ENCODE results near the gene NOL3. TPM values are rescaled to one million over a fixed set of nuclear protein-coding genes. Genes with fewer than 3 reads are reported as not detected.

NOL3 gene
- total RNA-seq, 2 experiments from 2014 or later, result 35.6 to 36.7 TPM

DNA sequence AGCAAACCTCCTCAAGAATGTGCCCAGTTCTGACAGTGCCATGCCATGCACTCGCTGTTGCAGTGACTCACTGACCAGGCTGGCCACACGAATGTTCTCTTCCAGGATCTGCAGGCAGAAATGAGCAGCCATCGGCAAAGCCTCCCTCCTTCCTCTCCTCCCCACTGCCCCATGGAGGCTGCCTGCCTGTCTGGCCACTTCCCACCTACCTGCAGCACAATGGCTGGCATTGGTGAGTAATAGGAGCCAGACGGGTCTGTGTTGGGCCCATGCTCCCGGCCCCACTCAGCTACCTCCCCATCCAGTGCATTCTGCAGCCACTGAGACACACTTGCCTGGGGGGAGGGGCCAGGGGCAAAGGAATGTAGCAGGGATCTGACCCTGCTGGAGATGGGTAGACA lies 16.2 kb downstream of the NOL3 start:
- H3K9me3 Mint-ChIP-seq, result no peaks in the 10 kb centered on the region
- peaks cover 21% of the 10 kb centered on the region for H3K4me1 Mint-ChIP-seq
- H3K36me3 Mint-ChIP-seq (ENCODE audit: low read depth), result no peaks in the 10 kb centered on the region
- no peak for DNase-seq
- no peak overlapping the region for H3K4me3 Mint-ChIP-seq
- H3K27me3 Mint-ChIP-seq, result peaks cover 8% of the 10 kb centered on the region
- no peak overlapping the region for H3K27ac Mint-ChIP-seq
- ChIA-PET CTCF (interaction anchor here (1.1 to 2.2 kb wide), 3 partner anchors 11 to 230 kb away, joined by 3 to 8 read pairs (median 8); no protein-coding TSS in a partner anchor), POLR2A (interaction anchor here (1.1 to 6.6 kb wide), 3 partner anchors 26 to 173 kb away, joined by 3 to 59 read pairs (median 3); partner anchors contain the start of genes FBXL8 and TRADD)

DNA sequence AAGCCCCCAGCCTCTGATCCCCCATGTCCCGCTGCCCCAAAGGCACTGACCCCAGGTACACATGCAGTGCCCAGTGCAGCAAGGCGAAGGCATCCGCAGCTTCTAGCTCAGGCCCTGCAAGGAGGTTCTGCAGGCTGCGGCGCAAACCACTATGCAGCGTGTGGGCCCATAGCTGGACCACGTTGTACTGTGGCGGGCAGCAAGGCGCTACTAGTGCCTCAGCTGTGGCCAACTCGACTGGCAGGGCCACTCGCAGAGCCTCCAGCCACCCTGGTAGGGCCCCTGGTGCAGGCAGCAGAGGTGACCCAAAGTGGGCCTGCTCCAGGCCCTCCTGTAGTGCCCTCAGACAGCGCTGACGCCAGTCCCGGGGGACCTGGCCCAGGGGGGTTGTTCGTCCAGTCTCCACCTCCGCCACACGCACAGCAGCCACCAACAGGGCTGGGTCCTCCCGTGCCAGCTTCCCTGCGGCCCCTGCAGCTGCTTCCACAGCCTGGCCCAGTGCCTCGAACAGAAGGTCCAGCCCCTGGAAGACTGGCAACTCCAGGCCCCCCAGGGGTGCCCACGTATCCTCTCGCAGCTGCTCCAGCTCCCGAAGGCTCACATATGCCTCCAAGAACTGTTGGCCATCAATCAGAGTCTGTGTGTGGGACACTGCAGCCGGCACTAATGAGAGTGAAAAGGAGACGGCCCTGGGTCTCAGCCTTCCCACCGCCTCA lies 17.0 kb downstream of the NOL3 start:
- Mint-ChIP-seq H3K4me3 (no peak overlapping the region), H3K27me3 (peaks cover 8% of the 10 kb centered on the region), H3K4me1 (peaks cover 25% of the 10 kb centered on the region), H3K36me3 (ENCODE audit: low read depth) (no peaks in the 10 kb centered on the region), H3K27ac (no peak overlapping the region), H3K9me3 (no peaks in the 10 kb centered on the region)
- ChIA-PET CTCF (interaction anchor here (1.1 kb wide), 1 partner anchor 169 kb away, joined by 3 read pairs; no protein-coding TSS in a partner anchor), POLR2A (interaction anchor here (0.8 to 1.5 kb wide), 3 partner anchors 27 to 173 kb away, joined by 3 read pairs; no protein-coding TSS in a partner anchor)
- DNase-seq, result no peak

DNA sequence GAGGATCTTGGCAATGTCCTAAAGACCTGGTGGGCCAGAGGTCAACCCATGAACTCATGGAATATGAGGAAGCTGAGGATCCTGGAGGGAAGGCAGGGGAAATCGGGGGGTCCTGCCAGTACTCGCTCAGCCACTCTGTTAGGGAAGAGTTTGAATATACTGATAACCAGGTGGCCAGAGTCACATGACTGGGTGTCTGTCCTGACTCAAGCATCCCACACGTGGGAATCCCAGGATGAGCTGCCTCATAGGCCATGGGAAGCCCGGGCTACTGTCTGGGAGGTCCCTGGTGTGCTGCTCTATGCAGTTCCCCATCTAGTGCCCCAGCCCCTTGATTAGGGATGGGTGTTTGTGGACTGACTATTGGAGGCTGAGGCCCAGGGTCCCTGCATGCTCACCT lies 18.0 kb downstream of the NOL3 start:
- POLR2A ChIA-PET, result interaction anchor here (1.1 kb wide), 1 partner anchor 175 kb away, joined by 3 read pairs; no protein-coding TSS in a partner anchor
- peaks cover 34% of the 10 kb centered on the region for H3K4me1 Mint-ChIP-seq
- no peaks in the 10 kb centered on the region for H3K9me3 Mint-ChIP-seq
- CTCF ChIA-PET, result interaction anchor here (0.7 kb wide), 1 partner anchor 33 kb away, joined by 3 read pairs; no protein-coding TSS in a partner anchor
- peaks cover 6% of the 10 kb centered on the region for H3K36me3 Mint-ChIP-seq (ENCODE audit: low read depth)
- no peak overlapping the region for H3K27ac Mint-ChIP-seq
- no peak for DNase-seq
- H3K27me3 Mint-ChIP-seq, result peaks cover 8% of the 10 kb centered on the region
- H3K4me3 Mint-ChIP-seq, result no peak overlapping the region

DNA sequence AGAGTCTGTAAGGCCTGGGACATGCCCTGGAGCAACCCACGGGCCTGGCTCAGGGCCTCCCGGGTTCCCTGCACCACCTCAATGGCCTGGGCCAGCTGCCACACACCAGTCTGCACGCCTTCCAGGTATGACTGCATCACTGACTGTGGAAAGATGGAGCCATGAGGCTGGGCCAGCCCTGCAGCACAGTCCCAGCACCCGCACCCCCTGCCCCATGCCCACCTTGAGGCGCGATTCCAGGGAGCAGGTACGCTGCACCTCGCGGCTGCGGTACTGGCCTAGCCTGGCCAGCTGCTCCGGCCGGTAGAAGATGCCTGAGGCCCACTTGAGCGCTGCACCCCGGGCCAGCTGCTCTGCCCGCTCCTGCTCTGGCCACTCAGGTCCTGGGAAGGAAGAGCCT lies 18.5 kb downstream of the NOL3 start:
- Mint-ChIP-seq H3K4me3 (no peak overlapping the region), H3K4me1 (peaks cover 39% of the 10 kb centered on the region), H3K9me3 (no peaks in the 10 kb centered on the region), H3K27ac (no peak overlapping the region), H3K36me3 (ENCODE audit: low read depth) (peaks cover 11% of the 10 kb centered on the region), H3K27me3 (peaks cover 8% of the 10 kb centered on the region)
- no peak for DNase-seq
- CTCF ChIA-PET, result interaction anchor here (0.7 kb wide), 2 partner anchors 9 to 34 kb away, joined by 3 read pairs; no protein-coding TSS in a partner anchor
- POLR2A ChIA-PET, result interaction anchor here (1.1 kb wide), 1 partner anchor 175 kb away, joined by 3 read pairs; no protein-coding TSS in a partner anchor

DNA sequence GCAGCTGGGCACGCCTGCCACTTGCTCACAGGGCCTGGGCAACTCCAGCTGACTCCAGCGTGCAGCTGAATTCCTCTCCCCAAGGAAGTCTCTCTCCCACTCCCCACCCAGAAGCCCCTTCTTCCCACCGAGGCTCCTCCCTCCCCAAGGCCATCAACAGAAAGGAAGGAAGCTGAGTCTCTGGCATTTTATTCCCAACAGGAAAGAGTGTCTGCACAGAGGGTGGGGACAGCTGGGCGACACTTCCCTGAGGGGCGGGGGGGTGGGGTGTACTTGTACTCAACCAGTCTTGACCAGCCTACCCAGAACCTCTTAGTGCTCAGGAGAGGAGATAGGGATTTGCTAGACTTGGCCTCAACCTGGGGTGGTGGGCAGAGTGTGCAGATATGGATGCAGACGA lies 19.7 kb downstream of the NOL3 start, which contains the start of gene EXOC3L1:
TSS of gene EXOC3L1 (minus strand) at position 96 of the 400 bp plus-strand sequence. CDS start 460 bp downstream, outside the sequence.
- Mint-ChIP-seq H3K4me3 (no peak within 1 kb of the TSS), H3K27ac (no peak within 1 kb of the TSS), H3K4me1 (peaks cover 41% of the 10 kb centered on the region), H3K9me3 (no peaks in the 10 kb centered on the region), H3K27me3 (peaks cover 8% of the 10 kb centered on the region), H3K36me3 (ENCODE audit: low read depth) (peaks cover 24% of the 10 kb centered on the region)
- no peak for DNase-seq
- CTCF ChIA-PET, result interaction anchor here (1.1 kb wide), 1 partner anchor 172 kb away, joined by 4 read pairs; no protein-coding TSS in a partner anchor
- POLR2A ChIA-PET, result no interaction called here

DNA sequence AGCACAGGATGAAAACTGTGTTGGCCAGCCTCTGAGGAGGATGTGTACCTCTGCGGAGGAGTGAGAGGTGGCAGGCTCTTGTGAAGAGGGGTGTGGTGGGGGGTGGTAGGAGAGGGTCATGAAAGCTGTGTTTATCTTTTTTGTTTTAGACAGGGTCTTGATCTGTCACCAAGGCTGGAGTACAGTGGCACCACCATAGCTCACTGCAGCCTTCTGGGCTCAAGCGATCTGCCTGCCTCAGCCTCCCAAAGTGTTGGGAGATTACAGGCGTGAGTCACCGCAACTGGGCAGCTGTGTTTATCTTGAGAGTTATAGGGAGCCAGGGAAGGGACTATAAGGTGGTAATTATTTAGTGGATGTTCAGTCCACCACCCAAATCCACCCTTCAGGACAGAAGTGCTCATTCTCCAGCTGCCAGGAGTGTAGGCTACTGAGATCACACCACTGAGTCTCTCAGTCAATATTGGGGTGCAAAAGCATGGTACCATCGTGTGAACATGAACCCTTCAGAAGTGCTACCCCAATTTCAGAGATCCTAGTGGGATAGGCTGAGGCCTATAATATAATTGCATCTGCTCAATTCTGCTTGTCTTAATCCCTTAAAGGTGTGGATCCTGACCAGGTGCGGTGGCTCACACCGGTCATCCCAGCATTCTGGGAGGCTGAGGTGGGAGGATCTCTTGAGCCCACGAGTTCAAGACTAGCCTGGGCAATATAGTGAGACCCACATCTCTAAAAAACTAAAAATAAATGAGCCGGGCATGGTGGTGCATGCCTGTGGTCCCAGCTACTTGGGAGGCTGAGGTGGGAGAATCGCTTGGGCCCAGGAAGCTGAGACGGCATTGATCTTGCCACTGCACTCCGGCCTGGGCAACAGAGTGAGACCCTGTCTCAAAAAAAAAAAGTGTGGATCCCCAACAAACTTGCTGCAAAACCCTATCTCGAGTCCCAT lies 20.4 kb downstream of the NOL3 start:
- POLR2A ChIA-PET, result no interaction called here
- peaks cover 30% of the 10 kb centered on the region for H3K36me3 Mint-ChIP-seq (ENCODE audit: low read depth)
- no peak for DNase-seq
- H3K27ac Mint-ChIP-seq, result no peak overlapping the region
- no peak overlapping the region for H3K4me3 Mint-ChIP-seq
- CTCF ChIA-PET, result no interaction called here
- peaks cover under 1% of the 10 kb centered on the region for H3K27me3 Mint-ChIP-seq
- no peaks in the 10 kb centered on the region for H3K9me3 Mint-ChIP-seq
- H3K4me1 Mint-ChIP-seq, result peaks cover 41% of the 10 kb centered on the region

DNA sequence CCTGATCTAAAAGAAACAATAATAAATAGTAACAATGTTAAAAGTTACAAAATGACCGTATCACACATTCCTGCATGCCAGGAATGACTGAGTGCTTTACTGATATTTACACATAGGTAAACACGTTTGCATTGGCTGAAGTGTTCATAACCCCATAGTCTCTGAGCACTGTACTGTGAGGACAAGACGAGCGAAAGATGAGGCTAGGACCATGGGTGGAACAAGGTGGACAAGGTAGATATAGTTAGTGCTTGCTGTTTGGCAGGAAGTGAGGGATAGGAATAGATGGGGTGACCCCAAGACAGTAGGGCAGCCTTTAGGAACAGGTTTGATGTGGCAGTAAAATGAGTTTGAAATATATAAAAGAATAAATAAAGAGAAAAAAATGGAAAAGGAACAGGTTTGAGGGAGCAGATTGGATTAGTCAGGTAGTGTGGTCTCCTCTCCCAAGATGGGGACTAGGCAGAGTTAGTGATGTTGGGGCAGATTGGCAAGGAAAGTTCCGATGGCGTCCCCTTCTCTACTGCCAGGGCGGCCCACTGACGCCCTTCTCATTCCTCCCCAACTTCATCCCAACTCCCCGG lies 21.2 kb downstream of the NOL3 start:
- Mint-ChIP-seq H3K9me3 (no peaks in the 10 kb centered on the region), H3K27ac (peak overlapping the region; percentile 72), H3K27me3 (no peaks in the 10 kb centered on the region), H3K36me3 (ENCODE audit: low read depth) (peaks cover 38% of the 10 kb centered on the region), H3K4me3 (peak overlapping the region; percentile 86), H3K4me1 (peaks cover 46% of the 10 kb centered on the region)
- ChIA-PET POLR2A (interaction anchor here (1.2 to 2.2 kb wide), 5 partner anchors 11 to 40 kb away, joined by 3 to 14 read pairs (median 3); partner anchors contain the start of genes B3GNT9 and TMEM208), CTCF (interaction anchor here (0.9 to 1.6 kb wide), 5 partner anchors 28 to 237 kb away, joined by 3 to 5 read pairs (median 4); no protein-coding TSS in a partner anchor)
- DNase-seq, result no peak

DNA sequence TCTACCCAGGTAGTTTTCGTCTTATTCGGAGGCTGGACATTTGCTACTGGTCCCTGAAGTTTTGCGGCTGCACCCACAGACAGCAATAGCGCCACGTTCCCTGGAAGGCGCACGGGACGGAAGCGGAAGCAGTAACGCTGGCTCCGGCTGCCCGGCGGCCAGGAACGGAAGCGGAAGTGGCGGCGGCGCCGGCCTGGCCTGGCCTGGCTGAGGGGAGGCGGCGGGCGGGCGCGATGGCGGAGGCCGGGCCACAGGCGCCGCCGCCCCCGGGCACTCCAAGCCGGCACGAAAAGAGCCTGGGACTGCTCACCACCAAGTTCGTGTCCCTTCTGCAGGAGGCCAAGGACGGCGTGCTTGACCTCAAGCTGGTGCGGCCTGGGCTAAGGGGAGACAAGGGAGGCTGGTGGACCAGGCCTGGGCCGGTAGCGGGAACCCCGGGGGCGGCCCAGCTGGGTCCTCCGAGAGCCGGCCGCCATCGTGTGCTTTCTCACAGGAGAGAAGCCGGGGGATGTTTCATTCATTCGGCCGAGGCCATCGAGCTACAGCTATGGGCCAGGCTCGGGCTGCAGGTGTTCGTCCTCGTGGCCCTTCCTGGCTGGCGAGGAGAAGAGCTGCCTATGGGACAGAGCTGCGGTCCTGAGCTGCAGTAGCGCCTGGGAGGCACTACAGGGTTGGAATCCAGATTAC lies 21.8 kb downstream of the NOL3 start, which contains the start of gene E2F4:
TSS of gene E2F4 (plus strand) at position 161 of the 687 bp plus-strand sequence. CDS start at position 234, 73 bp downstream.
- CTCF ChIA-PET, result interaction anchor here (0.9 to 2.2 kb wide), 14 partner anchors 17 to 245 kb away, joined by 3 to 7 read pairs (median 4); partner anchors contain the start of genes FBXL8, TMEM208 and TRADD
- Mint-ChIP-seq H3K36me3 (ENCODE audit: low read depth) (peaks cover 44% of the 10 kb centered on the region), H3K9me3 (no peaks in the 10 kb centered on the region), H3K27me3 (no peaks in the 10 kb centered on the region), H3K4me1 (peaks cover 50% of the 10 kb centered on the region), H3K27ac (peak within 1 kb of the TSS; percentile 83), H3K4me3 (peak within 1 kb of the TSS; percentile 86)
- DNase-seq, result peak; percentile 91
- POLR2A ChIA-PET, result interaction anchor here (0.9 to 3.1 kb wide), 17 partner anchors 10 to 217 kb away, joined by 3 to 18 read pairs (median 5); partner anchors contain the start of genes B3GNT9, FBXL8, PHAF1 and TMEM208

DNA sequence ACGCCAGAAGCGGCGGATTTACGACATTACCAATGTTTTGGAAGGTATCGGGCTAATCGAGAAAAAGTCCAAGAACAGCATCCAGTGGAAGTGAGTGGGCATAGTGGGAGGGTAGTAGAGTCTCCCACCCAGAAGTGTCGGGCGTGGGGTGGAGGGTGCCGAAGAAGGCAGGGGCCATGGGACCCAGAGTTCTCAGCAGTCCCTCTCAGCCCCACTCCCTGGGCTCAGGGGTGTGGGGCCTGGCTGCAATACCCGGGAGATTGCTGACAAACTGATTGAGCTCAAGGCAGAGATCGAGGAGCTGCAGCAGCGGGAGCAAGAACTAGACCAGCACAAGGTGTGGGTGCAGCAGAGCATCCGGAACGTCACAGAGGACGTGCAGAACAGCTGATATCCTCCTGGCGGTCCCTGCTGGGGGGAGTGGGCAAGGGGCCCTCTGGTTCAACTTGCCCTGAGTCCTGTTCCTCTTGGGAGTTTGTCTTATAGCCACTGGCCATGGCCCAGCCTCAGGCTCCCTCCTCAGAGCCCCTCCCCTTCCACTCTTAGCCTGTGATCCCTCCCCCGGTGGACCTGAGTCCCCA lies 22.5 kb downstream of the NOL3 start:
- no peaks in the 10 kb centered on the region for H3K27me3 Mint-ChIP-seq
- peak; percentile 57 for DNase-seq
- peaks cover 50% of the 10 kb centered on the region for H3K4me1 Mint-ChIP-seq

DNA sequence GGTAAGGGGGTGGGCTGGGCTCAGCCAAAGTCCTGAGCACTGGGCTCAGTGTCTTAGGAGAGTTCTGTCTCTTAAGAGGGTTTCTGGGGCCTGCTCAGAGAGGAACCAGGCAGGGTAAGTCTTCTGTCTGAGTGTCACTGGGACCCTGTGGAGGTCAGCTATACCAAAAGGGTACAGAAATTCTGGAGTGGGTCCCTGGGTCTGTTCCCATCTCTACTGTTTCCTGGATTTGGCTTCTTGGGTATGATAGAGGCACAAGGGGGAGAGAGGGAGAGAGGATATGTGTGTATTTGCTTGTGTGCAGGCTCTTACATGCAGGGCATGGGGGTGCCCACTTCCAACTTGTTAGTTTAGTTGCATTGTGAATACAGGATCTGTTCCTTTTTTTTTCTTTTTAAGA lies 23.2 kb downstream of the NOL3 start:
- Mint-ChIP-seq H3K36me3 (ENCODE audit: low read depth) (peaks cover 55% of the 10 kb centered on the region), H3K9me3 (no peaks in the 10 kb centered on the region), H3K4me1 (peaks cover 53% of the 10 kb centered on the region), H3K27ac (peak overlapping the region; percentile 83), H3K27me3 (no peaks in the 10 kb centered on the region), H3K4me3 (peak overlapping the region; percentile 86)
- ChIA-PET POLR2A (interaction anchor here (1.0 to 3.1 kb wide), 12 partner anchors 16 to 218 kb away, joined by 4 to 18 read pairs (median 7); partner anchors contain the start of genes FBXL8, TMEM208 and TRADD), CTCF (interaction anchor here (0.6 to 2.2 kb wide), 9 partner anchors 18 to 246 kb away, joined by 3 to 7 read pairs (median 5); partner anchors contain the start of genes FBXL8, TMEM208 and TRADD)
- DNase-seq, result no peak

More for the DNA sequence above, 22.5 kb downstream of the NOL3 start:
- H3K27ac Mint-ChIP-seq, result peak overlapping the region; percentile 83
- ChIA-PET CTCF (interaction anchor here (0.9 to 2.2 kb wide), 15 partner anchors 18 to 245 kb away, joined by 3 to 7 read pairs (median 4); partner anchors contain the start of genes FBXL8, TMEM208 and TRADD), POLR2A (interaction anchor here (0.9 to 3.1 kb wide), 18 partner anchors 9 to 218 kb away, joined by 3 to 18 read pairs (median 5); partner anchors contain the start of genes B3GNT9, FBXL8, PHAF1 and TMEM208)
- H3K9me3 Mint-ChIP-seq, result no peaks in the 10 kb centered on the region
- H3K36me3 Mint-ChIP-seq (ENCODE audit: low read depth), result peaks cover 49% of the 10 kb centered on the region
- peak overlapping the region; percentile 86 for H3K4me3 Mint-ChIP-seq

DNA sequence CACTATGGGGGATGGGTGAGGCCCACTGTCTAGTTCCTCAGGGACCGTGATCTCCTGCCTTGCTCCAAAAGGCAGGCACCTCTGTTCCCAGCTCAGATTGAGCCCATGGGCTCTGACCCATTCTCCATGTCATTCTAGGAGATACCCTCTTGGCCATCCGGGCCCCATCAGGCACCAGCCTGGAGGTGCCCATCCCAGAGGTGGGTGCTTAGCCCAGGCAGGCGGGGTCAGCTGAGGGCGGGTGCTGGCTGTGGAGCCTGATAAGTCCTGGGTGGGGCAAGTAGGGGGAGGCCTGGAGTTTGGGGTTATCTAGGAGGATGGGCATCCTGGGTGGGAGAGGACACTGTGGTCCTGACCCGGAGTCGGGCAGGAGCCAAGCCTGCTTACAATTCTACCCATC lies 23.9 kb downstream of the NOL3 start:
- Mint-ChIP-seq H3K36me3 (ENCODE audit: low read depth) (peaks cover 56% of the 10 kb centered on the region), H3K4me1 (peaks cover 53% of the 10 kb centered on the region), H3K27ac (peak overlapping the region; percentile 83), H3K4me3 (peak overlapping the region; percentile 86), H3K27me3 (no peaks in the 10 kb centered on the region), H3K9me3 (no peaks in the 10 kb centered on the region)
- ChIA-PET CTCF (interaction anchor here (0.6 to 2.2 kb wide), 4 partner anchors 24 to 108 kb away, joined by 3 to 5 read pairs (median 4); no protein-coding TSS in a partner anchor), POLR2A (interaction anchor here (1.4 to 3.1 kb wide), 3 partner anchors 15 to 34 kb away, joined by 5 to 16 read pairs (median 14); partner anchors contain the start of genes FBXL8, TMEM208 and TRADD)
- no peak for DNase-seq

Data from activated CD4-positive, alpha-beta memory T cell treated with anti-CD3 and anti-CD28 coated beads, Interleukin-2, amount 10 ng/mL, durations not matched to agents 7 days and 5 days (primary cell).